Measurements from ENCODE around the gene ZGLP1. TPM values are rescaled to one million over a fixed set of nuclear protein-coding genes. Genes with fewer than 3 reads are reported as not detected.

The ZGLP1 gene
- total RNA-seq, 1 donor from 2014 or later, result 2.3 TPM

- peak; percentile 76 for TF ChIP-seq CTCF (IDR thresholded peaks at IDR 0.05; ENCODE audit: insufficient read depth, low read length, poor library complexity, severe bottlenecking)
- H3K4me3 ChIP-seq (ENCODE audit: low read depth, low read length), result no peak overlapping the region
- H3K36me3 ChIP-seq (ENCODE audit: control insufficient read depth, insufficient read depth, low read length), result peaks cover 7% of the 10 kb centered on the region
- DNase-seq (ENCODE audit: low read depth), result no peak
- H3K27me3 ChIP-seq (ENCODE audit: control insufficient read depth, insufficient read depth, low read length), result no peaks in the 10 kb centered on the region
Measured at GRCh38 chr19:10259162-10259905, 50.3 kb downstream of the ZGLP1 start.

- no peak for DNase-seq (ENCODE audit: low read depth)
- Histone ChIP-seq H3K27me3 (ENCODE audit: control insufficient read depth, insufficient read depth, low read length) (no peaks in the 10 kb centered on the region), H3K36me3 (ENCODE audit: control insufficient read depth, insufficient read depth, low read length) (peaks cover 7% of the 10 kb centered on the region), H3K4me3 (ENCODE audit: low read depth, low read length) (no peak overlapping the region)
- no peak for TF ChIP-seq CTCF (IDR thresholded peaks at IDR 0.05; ENCODE audit: insufficient read depth, low read length, poor library complexity, severe bottlenecking)
Measured at GRCh38 chr19:10258080-10258710, 51.4 kb downstream of the ZGLP1 start.

- no peaks in the 10 kb centered on the region for H3K27me3 ChIP-seq (ENCODE audit: control insufficient read depth, insufficient read depth, low read length)
- H3K36me3 ChIP-seq (ENCODE audit: control insufficient read depth, insufficient read depth, low read length), result peaks cover 7% of the 10 kb centered on the region
- TF ChIP-seq CTCF (IDR thresholded peaks at IDR 0.05; ENCODE audit: insufficient read depth, low read length, poor library complexity, severe bottlenecking), result no peak
- no peak for DNase-seq (ENCODE audit: low read depth)
- no peak overlapping the region for H3K4me3 ChIP-seq (ENCODE audit: low read depth, low read length)
Measured at GRCh38 chr19:10256970-10257615, 52.5 kb downstream of the ZGLP1 start.

GRCh38 chr19:10256551-10256950 lies 53.1 kb downstream of the ZGLP1 start:
- no peaks in the 10 kb centered on the region for H3K27me3 ChIP-seq (ENCODE audit: control insufficient read depth, insufficient read depth, low read length)
- peaks cover 7% of the 10 kb centered on the region for H3K36me3 ChIP-seq (ENCODE audit: control insufficient read depth, insufficient read depth, low read length)
- DNase-seq (ENCODE audit: low read depth), result no peak
- H3K4me3 ChIP-seq (ENCODE audit: low read depth, low read length), result no peak overlapping the region
- no peak for TF ChIP-seq CTCF (IDR thresholded peaks at IDR 0.05; ENCODE audit: insufficient read depth, low read length, poor library complexity, severe bottlenecking)

GRCh38 chr19:10255358-10255757 lies 54.3 kb downstream of the ZGLP1 start:
- no peak for TF ChIP-seq CTCF (IDR thresholded peaks at IDR 0.05; ENCODE audit: insufficient read depth, low read length, poor library complexity, severe bottlenecking)
- no peaks in the 10 kb centered on the region for H3K27me3 ChIP-seq (ENCODE audit: control insufficient read depth, insufficient read depth, low read length)
- H3K4me3 ChIP-seq (ENCODE audit: low read depth, low read length), result no peak overlapping the region
- DNase-seq (ENCODE audit: low read depth), result no peak
- H3K36me3 ChIP-seq (ENCODE audit: control insufficient read depth, insufficient read depth, low read length), result peaks cover 7% of the 10 kb centered on the region

Other genes with a start within 250 kb of the ZGLP1 start
- gene SHFL, start 223.5 kb downstream of the ZGLP1 start, total RNA-seq, result 32.1 and 35.3 TPM in 2 replicates
- gene ANGPTL6, start 207.1 kb downstream of the ZGLP1 start, total RNA-seq, result 0.96 TPM in 1 of 2 replicates, not detected in the other
- 50.0 and 63.4 TPM in 2 replicates for gene PPAN, start 203.5 kb downstream of the ZGLP1 start, total RNA-seq
- 6.3 and 9.4 TPM in 2 replicates for gene P2RY11, start 198.1 kb downstream of the ZGLP1 start, total RNA-seq
- gene EIF3G, start 189.9 kb downstream of the ZGLP1 start, total RNA-seq, result 321 and 329 TPM in 2 replicates
- 66.9 and 75.6 TPM in 2 replicates for gene DNMT1, start 114.9 kb downstream of the ZGLP1 start, total RNA-seq
- gene S1PR2, start 78.5 kb downstream of the ZGLP1 start, total RNA-seq, result 8.3 and 9.4 TPM in 2 replicates
- 96.3 and 98.7 TPM in 2 replicates for gene MRPL4, start 57.6 kb downstream of the ZGLP1 start, total RNA-seq
- gene ICAM1, start 38.7 kb downstream of the ZGLP1 start, total RNA-seq, result 155 TPM in 2 replicates
- 0.13 TPM in 1 of 2 replicates, not detected in the other for gene ICAM4, start 22.9 kb downstream of the ZGLP1 start, total RNA-seq
- 0.38 and 3.8 TPM in 2 replicates for gene ICAM5, start 19.9 kb downstream of the ZGLP1 start, total RNA-seq
- 43.5 and 73.5 TPM in 2 replicates for gene FDX2, start 6.2 kb upstream of the ZGLP1 start, total RNA-seq
- gene RAVER1, start 23.7 kb upstream of the ZGLP1 start, total RNA-seq, result 32.9 and 45.6 TPM in 2 replicates
- 4.7 and 6.8 TPM in 2 replicates for gene ICAM3, start 29.8 kb upstream of the ZGLP1 start, total RNA-seq
- gene TYK2, start 70.8 kb upstream of the ZGLP1 start, total RNA-seq, result 64.8 and 104 TPM in 2 replicates
- gene CDC37, start 93.7 kb upstream of the ZGLP1 start, total RNA-seq, result 309 and 327 TPM in 2 replicates
- 1.7 and 1.8 TPM in 2 replicates for gene PDE4A, start 110.7 kb upstream of the ZGLP1 start, total RNA-seq
- 49.2 and 64.1 TPM in 2 replicates for gene KEAP1, start 193.5 kb upstream of the ZGLP1 start, total RNA-seq
- 0.08 and 0.62 TPM in 2 replicates for gene S1PR5, start 207.6 kb upstream of the ZGLP1 start, total RNA-seq
- gene ATG4D, start 234.1 kb upstream of the ZGLP1 start, total RNA-seq, result 38.5 and 47.1 TPM in 2 replicates

All from kidney epithelial cell (primary cell).